Spinal cord (tissue), 10 donors: ENCODE measurements around the gene FIGN. TPM values are rescaled to one million over a fixed set of nuclear protein-coding genes. Genes with fewer than 3 reads are reported as not detected.

ENCODE experiments used
- DNase-seq, 6 donors: peaks; one replicate each; pipeline versions ENCODE4 v3.0.0 to v3.0.0-alpha.2; 2013 to 2015; ENCODE audit warnings: low spot score in 6 of 6, low read depth in 4 of 6
- H3K27ac ChIP-seq: one replicate; pipeline ENCODE4 v1.5.1; 2013; ENCODE audit warnings: low read depth, low read length, control low read depth
- H3K27me3 ChIP-seq: one replicate; pipeline ENCODE4 v1.6.1; 2013; ENCODE audit warnings: low read length; ENCODE audit not compliant: control insufficient read depth, insufficient read depth
- H3K36me3 ChIP-seq: one replicate; pipeline ENCODE4 v1.6.1; 2013; ENCODE audit warnings: low read length; ENCODE audit not compliant: control insufficient read depth, insufficient read depth
- H3K4me1 ChIP-seq: one replicate; pipeline ENCODE4 v1.6.1; 2013; ENCODE audit warnings: low read length; ENCODE audit not compliant: control insufficient read depth, insufficient read depth
- H3K4me3 ChIP-seq: one replicate; pipeline ENCODE4 v1.5.1; 2013; ENCODE audit warnings: low read depth, low read length, control low read depth
- H3K9me3 ChIP-seq: one replicate; pipeline ENCODE4 v1.6.1; 2013; ENCODE audit warnings: low read length; ENCODE audit not compliant: control insufficient read depth, insufficient read depth
- WGBS: methylation state at CpG from one replicate; pipeline ENCODE4 v1.1.5; 2013; ENCODE audit warnings: missing lambda C conversion rate; ENCODE audit not compliant: insufficient coverage; 5-methylcytosine and 5-hydroxymethylcytosine counted together
- polyA plus RNA-seq, 2 donors: library from polyadenylated mRNA; unstranded; fragments of 120-200 nt; gene quantifications; one replicate each; pipeline ENCODE4 v1.2.1, GENCODE V29; 2013; ENCODE audit not compliant: insufficient read length in 2 of 2
- total RNA-seq, 2 donors: library from RNA; depleted of rRNA in 1 of 2; stranded (reverse); fragments of 120-200 nt in 1 of 2; fragments of >200 nt in 1 of 2; gene quantifications; one replicate each; pipeline versions ENCODE4 v1.2.3 to v1.2.4, GENCODE V29; 2013 to 2014
- donor health status: healthy.

FIGN gene
- total and polyA plus RNA-seq, 4 donors, result 6.6 to 9.8 (median 7.8) TPM

- Histone ChIP-seq H3K27ac (no peak overlapping the region), H3K4me1 (no peaks in the 10 kb centered on the region), H3K4me3 (no peak overlapping the region), H3K36me3 (no peaks in the 10 kb centered on the region), H3K27me3 (no peaks in the 10 kb centered on the region), H3K9me3 (no peaks in the 10 kb centered on the region)
- WGBS, result 38% methylated on average over 2 of the region's 5 CpGs
- peak in 3 of 6 donors; percentile 6 to 71 (median 7) for DNase-seq
Measured at GRCh38 chr2:163681745-163682144, 54.1 kb downstream of the FIGN start.

- Histone ChIP-seq H3K4me3 (no peak overlapping the region), H3K27me3 (no peaks in the 10 kb centered on the region), H3K27ac (no peak overlapping the region), H3K4me1 (no peaks in the 10 kb centered on the region), H3K9me3 (no peaks in the 10 kb centered on the region), H3K36me3 (no peaks in the 10 kb centered on the region)
- 77% methylated on average over 2 of the region's 2 CpGs for WGBS
- peak in 4 of 6 donors; percentile 15 to 83 (median 42) for DNase-seq
Measured at GRCh38 chr2:163675388-163675787, 60.4 kb downstream of the FIGN start.

GRCh38 chr2:163673522-163673921 lies 62.3 kb downstream of the FIGN start:
- Histone ChIP-seq H3K4me1 (no peaks in the 10 kb centered on the region), H3K36me3 (no peaks in the 10 kb centered on the region), H3K9me3 (no peaks in the 10 kb centered on the region), H3K4me3 (no peak overlapping the region), H3K27me3 (no peaks in the 10 kb centered on the region), H3K27ac (no peak overlapping the region)
- no peak for DNase-seq
- 74% methylated on average over 2 of the region's 2 CpGs for WGBS

GRCh38 chr2:163670929-163671328 lies 64.9 kb downstream of the FIGN start:
- no peaks in the 10 kb centered on the region for H3K27me3 ChIP-seq
- no peaks in the 10 kb centered on the region for H3K9me3 ChIP-seq
- 100% methylated on average over 1 of the region's 3 CpGs for WGBS
- no peaks in the 10 kb centered on the region for H3K36me3 ChIP-seq
- H3K27ac ChIP-seq, result no peak overlapping the region
- no peak overlapping the region for H3K4me3 ChIP-seq
- no peaks in the 10 kb centered on the region for H3K4me1 ChIP-seq
- DNase-seq, result no peak

GRCh38 chr2:163669506-163669905 lies 66.3 kb downstream of the FIGN start:
- DNase-seq, result peak in 1 of 6 donors; percentile 27
- Histone ChIP-seq H3K27ac (no peak overlapping the region), H3K9me3 (no peaks in the 10 kb centered on the region), H3K27me3 (no peaks in the 10 kb centered on the region), H3K4me3 (no peak overlapping the region), H3K36me3 (no peaks in the 10 kb centered on the region), H3K4me1 (no peaks in the 10 kb centered on the region)
- WGBS, result no CpG with 5 or more reads among the region's 2 CpGs

GRCh38 chr2:163667064-163667887 lies 68.5 kb downstream of the FIGN start:
- peaks cover 3% of the 10 kb centered on the region for H3K4me1 ChIP-seq
- no peaks in the 10 kb centered on the region for H3K9me3 ChIP-seq
- 79% methylated on average over 3 of the region's 4 CpGs for WGBS
- H3K27ac ChIP-seq, result no peak overlapping the region
- H3K36me3 ChIP-seq, result no peaks in the 10 kb centered on the region
- no peak for DNase-seq
- no peak overlapping the region for H3K4me3 ChIP-seq
- no peaks in the 10 kb centered on the region for H3K27me3 ChIP-seq

GRCh38 chr2:163665817-163666216 lies 70.0 kb downstream of the FIGN start:
- Histone ChIP-seq H3K4me3 (no peak overlapping the region), H3K4me1 (peaks cover 3% of the 10 kb centered on the region), H3K9me3 (no peaks in the 10 kb centered on the region), H3K36me3 (no peaks in the 10 kb centered on the region), H3K27me3 (no peaks in the 10 kb centered on the region), H3K27ac (no peak overlapping the region)
- DNase-seq, result no peak

- DNase-seq, result peak in 1 of 6 donors; percentile 32
- H3K27ac ChIP-seq, result no peak overlapping the region
- H3K9me3 ChIP-seq, result no peaks in the 10 kb centered on the region
- no peaks in the 10 kb centered on the region for H3K36me3 ChIP-seq
- WGBS, result no CpG with 5 or more reads among the region's 2 CpGs
- no peaks in the 10 kb centered on the region for H3K27me3 ChIP-seq
- no peak overlapping the region for H3K4me3 ChIP-seq
- H3K4me1 ChIP-seq, result peaks cover 3% of the 10 kb centered on the region
Measured at GRCh38 chr2:163665051-163665450, 70.8 kb downstream of the FIGN start.

GRCh38 chr2:163664610-163665009 lies 71.2 kb downstream of the FIGN start:
- WGBS, result 100% methylated on average over 1 of the region's 5 CpGs
- Histone ChIP-seq H3K4me3 (no peak overlapping the region), H3K4me1 (peaks cover 3% of the 10 kb centered on the region), H3K27me3 (no peaks in the 10 kb centered on the region), H3K27ac (no peak overlapping the region), H3K9me3 (no peaks in the 10 kb centered on the region), H3K36me3 (no peaks in the 10 kb centered on the region)
- DNase-seq, result no peak

GRCh38 chr2:163662141-163662780 lies 73.5 kb downstream of the FIGN start:
- Histone ChIP-seq H3K27ac (no peak overlapping the region), H3K4me1 (peaks cover 3% of the 10 kb centered on the region), H3K4me3 (no peak overlapping the region), H3K27me3 (no peaks in the 10 kb centered on the region), H3K9me3 (no peaks in the 10 kb centered on the region), H3K36me3 (no peaks in the 10 kb centered on the region)
- 90% methylated on average over 2 of the region's 4 CpGs for WGBS
- no peak for DNase-seq
